ENCODE data around the gene PDZRN4.

The PDZRN4 gene

GRCh38 chr12:41356181-41356580, 168.1 kb downstream of the PDZRN4 start:
- no peak for DNase-seq (ENCODE audit: low read depth in 2 of 3, low spot score in 2 of 3)

- no peak for DNase-seq (ENCODE audit: low read depth in 2 of 3, low spot score in 2 of 3)
Observed at GRCh38 chr12:41361738-41362137, 173.6 kb downstream of the PDZRN4 start.

GRCh38 chr12:41362510-41362909, 174.4 kb downstream of the PDZRN4 start:
- DNase-seq (ENCODE audit: low read depth in 2 of 3, low spot score in 2 of 3): no peak

GRCh38 chr12:41362931-41363330, 174.8 kb downstream of the PDZRN4 start:
- DNase-seq (ENCODE audit: low read depth in 2 of 3, low spot score in 2 of 3): no peak

GRCh38 chr12:41364211-41364610, 176.1 kb downstream of the PDZRN4 start:
- DNase-seq (ENCODE audit: low read depth in 2 of 3, low spot score in 2 of 3): no peak

GRCh38 chr12:41365653-41366171, 177.6 kb downstream of the PDZRN4 start:
- DNase-seq (ENCODE audit: low read depth in 2 of 3, low spot score in 2 of 3): no peak

- DNase-seq (ENCODE audit: low read depth in 2 of 3, low spot score in 2 of 3): no peak
Observed at GRCh38 chr12:41367726-41368405, 179.7 kb downstream of the PDZRN4 start.

GRCh38 chr12:41380878-41381277, 192.8 kb downstream of the PDZRN4 start:
- DNase-seq (ENCODE audit: low read depth in 2 of 3, low spot score in 2 of 3): no peak

GRCh38 chr12:41402801-41403200, 214.7 kb downstream of the PDZRN4 start:
- DNase-seq (ENCODE audit: low read depth in 2 of 3, low spot score in 2 of 3): no peak

- no peak for DNase-seq (ENCODE audit: low read depth in 2 of 3, low spot score in 2 of 3)
Observed at GRCh38 chr12:41407232-41407799, 219.2 kb downstream of the PDZRN4 start.

GRCh38 chr12:41409628-41410027, 221.5 kb downstream of the PDZRN4 start:
- DNase-seq (ENCODE audit: low read depth in 2 of 3, low spot score in 2 of 3): no peak

GRCh38 chr12:41418586-41418985, 230.5 kb downstream of the PDZRN4 start:
- DNase-seq (ENCODE audit: low read depth in 2 of 3, low spot score in 2 of 3): no peak

GRCh38 chr12:41419131-41419893, 231.2 kb downstream of the PDZRN4 start:
- no peak for DNase-seq (ENCODE audit: low read depth in 2 of 3, low spot score in 2 of 3)

- no peak for DNase-seq (ENCODE audit: low read depth in 2 of 3, low spot score in 2 of 3)
Observed at GRCh38 chr12:41424651-41425050, 236.5 kb downstream of the PDZRN4 start.

- DNase-seq (ENCODE audit: low read depth in 2 of 3, low spot score in 2 of 3): no peak
Observed at GRCh38 chr12:41433460-41433859, 245.3 kb downstream of the PDZRN4 start.

GRCh38 chr12:41436076-41436475, 248.0 kb downstream of the PDZRN4 start:
- DNase-seq (ENCODE audit: low read depth in 2 of 3, low spot score in 2 of 3): no peak

- DNase-seq (ENCODE audit: low read depth in 2 of 3, low spot score in 2 of 3): no peak
Observed at GRCh38 chr12:41437563-41437962, 249.4 kb downstream of the PDZRN4 start.

- no peak for DNase-seq (ENCODE audit: low read depth in 2 of 3, low spot score in 2 of 3)
Observed at GRCh38 chr12:41438854-41439541, 250.9 kb downstream of the PDZRN4 start.

- DNase-seq (ENCODE audit: low read depth in 2 of 3, low spot score in 2 of 3): no peak
Observed at GRCh38 chr12:41439801-41440200, 251.7 kb downstream of the PDZRN4 start.

GRCh38 chr12:41441180-41441579, 253.1 kb downstream of the PDZRN4 start:
- no peak for DNase-seq (ENCODE audit: low read depth in 2 of 3, low spot score in 2 of 3)

GRCh38 chr12:41442896-41443295, 254.8 kb downstream of the PDZRN4 start:
- no peak for DNase-seq (ENCODE audit: low read depth in 2 of 3, low spot score in 2 of 3)

- DNase-seq (ENCODE audit: low read depth in 2 of 3, low spot score in 2 of 3): no peak
Observed at GRCh38 chr12:41443690-41444089, 255.6 kb downstream of the PDZRN4 start.

All from activated CD8-positive, alpha-beta memory T cell treated with anti-CD3 and anti-CD28 coated beads for 48 hours (primary cell).